HG02884 (cell line): Measurements from ENCODE around the gene TSPAN17.

Experiments used
- ATAC-seq: cut with Tn5 transposase; IDR thresholded peaks from one replicate; pipeline ENCODE4 v1.9.1; 2021; ENCODE audit warnings: mild to moderate bottlenecking, moderate library complexity; ENCODE audit not compliant: unreplicated experiment

Gene TSPAN17

DNA sequence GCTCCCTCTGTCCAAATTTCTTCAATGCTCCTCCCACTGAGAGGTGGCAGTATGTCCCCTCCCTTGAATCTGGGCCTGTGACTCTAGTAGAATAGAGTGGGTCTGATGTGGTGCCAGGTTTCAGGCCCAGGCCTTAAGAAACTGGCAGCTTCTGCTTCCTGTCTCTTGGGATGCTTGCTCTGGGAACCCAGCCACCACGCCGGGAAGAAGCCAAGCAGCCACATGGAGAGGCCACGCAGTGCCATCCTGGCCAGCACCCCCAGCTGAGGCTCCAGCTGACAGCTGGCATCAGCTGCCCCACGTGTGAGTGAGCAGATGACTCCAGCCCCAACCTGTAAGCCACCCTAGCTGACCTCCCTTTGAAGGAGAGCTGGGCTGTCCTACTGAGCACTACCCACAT, 7.3 kb upstream of the TSPAN17 start:
- no peak for ATAC-seq

DNA sequence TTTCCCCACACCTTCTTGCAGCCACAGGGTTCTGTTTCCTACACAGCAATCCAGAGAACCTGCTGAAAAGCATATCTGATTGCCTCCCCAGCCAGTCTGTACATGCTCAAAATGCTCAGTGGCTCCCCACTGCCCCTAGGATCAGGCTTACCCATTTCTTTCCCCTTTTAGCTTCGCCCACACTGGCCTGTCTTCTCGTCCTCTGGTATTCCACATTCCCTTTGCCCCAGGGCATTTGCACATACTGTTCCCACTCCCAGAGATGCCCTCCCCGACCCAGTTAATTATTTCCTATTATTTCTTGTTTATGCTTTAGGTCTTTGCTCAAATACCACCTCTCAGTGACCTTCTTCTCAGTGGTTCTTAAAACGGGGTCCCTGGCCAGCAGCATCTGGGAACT, 6.7 kb upstream of the TSPAN17 start:
- ATAC-seq: no peak

DNA sequence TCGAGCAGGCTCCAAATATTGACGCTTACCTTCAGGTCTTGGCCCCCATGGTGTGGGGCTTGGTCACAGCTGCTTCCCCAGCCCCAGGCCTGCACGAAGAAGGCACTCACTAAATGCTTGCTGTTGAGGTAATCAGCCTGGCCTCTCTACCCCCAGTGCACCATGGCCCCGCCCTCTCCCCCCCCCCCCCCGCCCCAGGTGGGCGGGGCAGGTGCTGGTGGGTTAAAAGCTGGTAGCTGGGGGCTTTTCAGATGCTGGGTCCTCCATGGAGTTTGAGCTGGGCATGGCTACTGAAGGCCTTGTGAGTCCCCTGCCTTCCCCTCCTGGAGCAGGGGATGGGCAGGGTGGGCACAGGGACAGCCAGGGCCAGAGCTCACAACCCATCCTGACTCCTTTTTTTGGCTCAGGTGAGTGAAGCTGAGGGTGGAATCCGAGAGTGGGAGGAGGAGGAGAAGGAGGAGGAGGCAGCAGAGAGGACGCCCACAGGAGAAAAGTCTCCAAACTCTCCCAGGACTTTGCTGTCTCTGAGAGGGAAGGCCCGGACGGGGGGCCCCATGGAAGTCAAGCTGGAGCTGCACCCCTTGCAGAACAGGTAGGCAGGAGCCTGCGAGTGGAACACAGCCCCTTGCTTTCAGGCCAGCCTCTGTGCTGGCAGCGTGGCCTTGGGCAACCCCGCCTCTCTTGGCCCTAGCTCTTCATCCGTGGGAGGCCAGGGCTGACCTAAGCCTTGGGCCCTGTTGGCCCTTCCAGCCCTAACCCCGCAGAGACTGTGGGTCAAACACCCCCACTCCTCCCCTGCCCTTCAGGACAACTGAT, 4.4 kb upstream of the TSPAN17 start:
- ATAC-seq: no peak

DNA sequence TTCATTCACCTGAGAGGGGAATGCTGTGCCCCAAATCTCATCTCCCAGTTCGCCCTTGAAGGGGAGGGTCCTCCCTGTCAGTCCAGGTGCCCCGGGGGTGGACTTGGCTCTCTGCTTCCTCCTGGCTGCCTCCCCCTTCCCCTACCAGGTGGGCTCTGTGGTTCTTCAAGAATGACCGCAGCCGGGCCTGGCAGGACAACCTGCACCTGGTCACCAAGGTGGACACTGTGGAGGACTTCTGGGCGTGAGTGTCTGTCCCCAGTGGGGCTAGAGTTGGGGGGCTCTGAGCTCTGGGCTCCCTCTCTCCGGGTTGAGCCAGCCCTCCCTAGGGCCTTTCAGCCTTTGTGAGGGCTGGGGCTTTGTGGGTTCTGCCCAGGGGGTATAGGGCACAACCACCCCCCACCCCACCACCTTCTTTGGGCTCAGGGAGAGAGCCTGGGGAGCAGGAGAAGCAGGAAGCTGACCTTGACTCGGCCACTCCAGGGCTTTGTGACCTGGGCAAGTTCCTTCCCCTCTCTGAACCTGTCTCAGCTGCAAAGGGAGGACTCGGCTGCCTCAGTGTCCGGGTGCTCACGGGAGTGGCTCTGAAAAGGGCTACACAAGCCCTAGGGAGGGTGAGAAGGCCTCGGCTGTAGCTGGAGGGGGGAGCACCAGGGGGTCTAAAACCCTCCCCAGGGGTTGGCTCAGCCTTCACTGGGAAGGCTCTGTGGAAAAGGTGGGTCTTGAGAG, 3.6 kb upstream of the TSPAN17 start:
- ATAC-seq: no peak

DNA sequence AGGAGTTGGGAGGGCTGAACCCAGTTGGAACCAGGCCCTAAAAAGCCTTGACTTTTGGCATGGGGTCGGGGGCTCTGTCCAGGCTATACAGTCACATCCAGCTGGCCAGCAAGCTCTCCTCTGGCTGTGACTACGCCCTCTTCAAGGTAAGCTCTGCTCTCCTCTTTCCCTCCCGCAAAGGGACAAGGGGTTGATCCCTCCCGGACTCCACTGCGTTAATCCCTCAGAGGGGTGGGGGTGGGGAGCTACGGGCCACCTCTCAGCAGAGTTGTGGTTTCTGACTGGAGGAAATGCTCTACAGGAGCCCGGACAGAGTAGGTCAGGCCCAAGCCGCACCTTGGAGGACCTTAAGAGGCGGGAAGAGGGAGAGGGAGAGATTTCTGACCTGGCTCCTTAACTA, 3.0 kb upstream of the TSPAN17 start:
- no peak for ATAC-seq

DNA sequence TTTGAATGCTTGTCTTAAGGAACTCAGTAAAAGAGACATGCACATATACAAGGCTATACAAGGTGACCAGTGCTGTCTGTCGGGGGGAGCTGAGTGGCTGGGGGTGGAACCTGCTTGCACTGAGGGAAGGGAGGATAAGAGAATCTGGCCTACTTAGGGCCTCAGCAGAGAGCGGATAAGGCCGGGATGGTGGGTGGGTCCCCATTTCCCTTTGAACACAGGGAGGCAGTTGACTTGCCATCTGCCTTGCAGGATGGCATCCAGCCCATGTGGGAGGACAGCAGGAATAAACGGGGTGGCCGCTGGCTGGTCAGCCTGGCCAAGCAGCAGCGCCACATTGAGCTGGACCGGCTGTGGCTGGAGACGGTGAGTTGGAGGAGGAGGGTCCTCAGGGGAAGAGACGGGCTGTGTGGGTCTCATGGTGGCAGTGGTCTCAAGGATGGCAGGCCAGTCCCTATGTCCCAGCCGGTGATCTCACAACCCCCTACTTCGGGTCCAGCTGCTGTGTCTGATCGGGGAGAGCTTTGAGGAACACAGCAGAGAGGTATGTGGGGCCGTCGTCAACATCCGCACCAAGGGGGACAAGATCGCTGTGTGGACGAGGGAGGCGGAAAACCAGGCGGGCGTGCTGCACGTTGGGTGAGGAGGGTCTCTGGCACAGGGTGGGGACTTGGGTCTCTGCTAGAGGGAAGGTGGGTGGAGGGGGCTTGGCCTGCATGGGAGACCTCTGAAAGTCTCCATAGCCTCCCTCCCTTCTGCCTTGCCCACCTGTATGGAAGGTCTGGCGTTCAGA, 2.2 kb upstream of the TSPAN17 start:
- ATAC-seq: no peak

DNA sequence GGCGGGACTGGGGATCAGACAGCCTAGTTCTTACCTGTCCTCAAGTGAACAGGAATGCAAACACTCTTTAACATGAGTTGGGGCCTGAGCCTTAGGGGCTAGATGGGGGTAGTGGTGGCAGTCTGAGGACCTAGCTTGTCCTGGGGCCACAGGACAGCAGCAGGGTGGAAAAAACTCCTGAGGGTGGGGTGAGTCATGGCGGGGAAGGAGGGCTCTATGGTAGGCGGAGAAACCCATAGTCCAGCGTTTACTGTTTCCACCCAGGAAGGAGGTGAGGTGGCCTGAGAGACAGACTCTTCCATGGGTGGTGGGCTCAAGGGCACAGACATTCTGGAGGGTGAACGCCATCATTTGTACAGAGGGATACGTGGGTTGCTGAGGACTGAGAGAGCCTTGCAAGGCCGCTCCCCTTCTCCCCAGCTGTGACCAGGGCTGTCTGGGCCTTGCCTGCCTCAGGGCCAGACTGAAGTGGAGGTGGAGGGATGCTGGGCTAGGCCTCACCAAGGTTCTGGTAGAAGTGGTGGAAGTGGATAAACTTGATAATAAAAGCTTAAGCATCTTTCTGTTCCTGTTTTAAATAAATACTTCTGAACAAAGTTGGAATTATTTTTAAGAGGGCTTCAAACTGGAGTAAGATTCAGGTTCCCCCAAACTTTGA, 1.1 kb upstream of the TSPAN17 start:
- ATAC-seq: no peak

DNA sequence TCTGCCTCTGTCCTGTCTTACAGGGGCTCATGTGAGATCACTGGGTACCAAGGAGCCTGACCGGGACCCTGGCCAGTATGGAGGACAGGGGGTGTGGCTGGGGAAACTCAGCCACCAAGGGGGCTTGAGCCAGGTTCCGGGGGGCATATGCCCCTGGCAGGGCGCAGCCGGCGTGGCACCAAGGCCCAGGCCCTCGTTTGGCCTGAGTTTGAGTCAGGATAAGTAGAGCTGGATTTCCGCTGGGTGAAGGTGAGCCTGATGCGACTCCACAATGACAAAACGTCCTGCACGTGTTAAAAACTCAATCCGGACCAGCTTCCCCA, 616 bp upstream of the TSPAN17 start:
- peak; percentile 6 for ATAC-seq

DNA sequence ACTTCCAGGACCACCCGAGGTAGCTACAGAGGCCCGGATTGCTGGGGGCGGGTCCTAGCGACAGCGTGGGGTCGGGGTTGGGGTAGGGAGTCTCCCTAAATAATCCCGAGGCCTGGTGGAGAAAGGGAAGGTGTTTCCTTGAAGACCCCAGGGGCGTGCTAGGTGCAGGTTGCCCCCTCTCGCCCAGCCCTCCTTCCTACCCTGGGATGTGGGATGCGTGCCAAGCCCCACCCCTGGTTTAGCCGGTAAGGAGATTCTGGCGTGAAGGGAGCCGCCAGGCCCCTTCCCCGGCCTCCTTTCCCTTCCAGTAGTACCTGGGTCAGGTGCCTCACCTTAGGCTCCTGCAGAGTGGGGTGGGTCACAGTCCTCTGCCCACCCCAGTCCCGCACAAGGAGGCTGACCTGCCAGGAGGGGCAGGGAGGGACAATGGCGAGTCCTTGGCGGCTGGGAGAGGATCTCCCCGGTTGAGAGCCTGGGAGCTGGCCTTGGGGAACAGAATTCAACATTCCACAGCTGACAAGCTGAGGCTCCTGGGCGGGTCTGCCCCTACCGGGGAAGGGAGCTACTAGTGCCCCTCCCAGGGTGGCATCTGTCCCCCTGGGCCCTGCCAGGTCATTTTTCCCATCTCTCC, 674 bp downstream of the TSPAN17 start:
- ATAC-seq: no peak

DNA sequence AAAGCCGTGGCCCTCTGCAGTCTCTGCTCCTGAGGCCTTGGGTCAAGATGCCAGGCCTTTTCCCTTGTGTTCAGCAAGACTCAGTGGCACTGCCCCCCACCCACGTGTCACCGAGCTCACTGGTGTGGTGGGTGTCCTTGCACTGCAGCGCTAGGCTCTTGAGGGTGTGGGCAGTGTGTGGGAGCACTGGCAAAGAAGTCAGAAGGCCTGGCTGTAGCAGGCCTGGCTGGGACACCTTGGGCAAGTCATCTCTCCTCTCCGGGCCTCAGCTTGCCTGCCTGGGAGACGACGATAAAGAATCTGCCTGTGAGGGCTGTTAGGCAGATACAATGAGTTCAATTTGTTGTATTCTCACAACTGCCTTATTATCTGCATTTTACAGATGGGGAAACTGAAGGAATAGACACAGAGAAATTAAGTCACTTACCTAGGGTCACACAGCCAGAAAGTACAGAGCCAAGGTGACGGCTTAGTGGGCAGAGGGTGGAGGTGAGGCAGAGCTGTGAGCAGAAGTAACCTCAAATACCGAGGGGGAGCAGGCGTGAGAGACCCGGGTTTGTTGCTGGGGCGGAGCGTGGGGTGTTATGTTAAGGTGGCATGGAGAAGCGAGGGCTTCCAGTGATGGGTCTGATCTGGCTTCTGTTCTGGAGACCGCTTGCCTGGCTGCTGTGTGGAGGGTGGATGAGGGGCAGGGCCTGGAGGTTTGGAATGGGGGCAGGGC, 1.4 kb downstream of the TSPAN17 start:
- no peak for ATAC-seq

DNA sequence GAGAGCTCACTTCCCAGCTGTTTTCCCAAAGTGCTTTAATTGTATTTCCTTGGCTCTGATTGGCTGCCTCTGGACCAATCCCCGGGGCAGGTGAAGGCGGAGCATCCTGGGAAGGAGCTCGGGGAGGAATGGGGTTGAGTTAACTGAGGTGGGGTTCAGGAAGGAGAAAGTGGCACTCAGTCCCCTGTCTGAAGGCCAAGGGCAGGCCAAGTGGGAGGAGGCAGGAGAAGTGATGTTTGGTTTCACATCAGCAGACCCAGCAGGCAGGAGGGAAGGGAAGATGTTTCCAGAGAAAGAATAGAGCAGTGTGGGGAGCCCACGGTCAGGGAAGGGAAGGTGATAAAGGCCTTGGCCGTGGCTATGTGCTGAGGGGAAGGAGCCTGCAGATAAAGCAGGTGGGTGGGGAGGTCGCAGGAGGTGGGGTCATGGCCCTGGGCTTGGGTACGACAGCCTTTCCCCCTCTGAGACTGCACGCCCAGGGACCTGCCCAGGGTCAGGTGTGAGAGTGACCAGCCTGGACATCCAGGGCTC, 3.1 kb downstream of the TSPAN17 start:
- no peak for ATAC-seq

DNA sequence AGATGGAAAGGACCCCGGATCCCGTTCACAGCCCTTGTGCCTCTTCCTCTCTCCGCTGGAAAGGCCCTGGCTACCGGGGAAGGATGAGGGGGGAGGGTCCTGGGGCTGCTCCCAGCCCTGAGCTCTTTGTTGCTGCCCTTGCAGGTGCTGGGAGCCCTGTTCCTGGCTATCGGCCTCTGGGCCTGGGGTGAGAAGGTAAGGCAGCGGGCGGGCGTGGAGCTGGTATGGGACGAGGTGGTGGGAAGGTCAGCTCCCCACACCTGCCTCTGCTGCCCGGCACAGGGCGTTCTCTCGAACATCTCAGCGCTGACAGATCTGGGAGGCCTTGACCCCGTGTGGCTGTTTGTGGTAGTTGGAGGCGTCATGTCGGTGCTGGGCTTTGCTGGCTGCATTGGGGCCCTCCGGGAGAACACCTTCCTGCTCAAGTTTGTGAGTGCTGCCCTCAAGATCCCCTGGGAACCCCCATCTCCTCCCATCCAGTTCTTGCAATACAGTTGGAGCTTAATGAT, 4.2 kb downstream of the TSPAN17 start:
- no peak for ATAC-seq

DNA sequence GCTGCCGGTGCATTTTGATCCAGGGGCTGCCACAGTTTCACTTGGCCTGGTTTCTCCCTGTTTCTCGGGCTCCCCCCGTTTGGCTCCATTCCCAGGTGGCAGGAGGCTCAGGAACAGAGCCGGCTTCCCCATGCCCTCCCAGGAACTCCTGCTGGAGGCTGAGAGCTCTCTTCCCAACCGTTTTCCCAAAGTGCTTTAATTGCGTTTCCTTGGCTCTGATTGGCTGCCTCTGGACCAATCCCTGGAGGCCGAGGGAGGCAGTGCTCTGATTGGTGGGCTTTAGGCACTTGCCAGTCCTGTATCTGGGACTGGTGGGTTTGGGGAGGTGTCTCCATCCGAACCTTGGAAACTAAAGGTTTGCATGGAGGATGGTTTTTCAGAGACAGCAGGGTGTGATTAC, 4.9 kb downstream of the TSPAN17 start:
- ATAC-seq: no peak

DNA sequence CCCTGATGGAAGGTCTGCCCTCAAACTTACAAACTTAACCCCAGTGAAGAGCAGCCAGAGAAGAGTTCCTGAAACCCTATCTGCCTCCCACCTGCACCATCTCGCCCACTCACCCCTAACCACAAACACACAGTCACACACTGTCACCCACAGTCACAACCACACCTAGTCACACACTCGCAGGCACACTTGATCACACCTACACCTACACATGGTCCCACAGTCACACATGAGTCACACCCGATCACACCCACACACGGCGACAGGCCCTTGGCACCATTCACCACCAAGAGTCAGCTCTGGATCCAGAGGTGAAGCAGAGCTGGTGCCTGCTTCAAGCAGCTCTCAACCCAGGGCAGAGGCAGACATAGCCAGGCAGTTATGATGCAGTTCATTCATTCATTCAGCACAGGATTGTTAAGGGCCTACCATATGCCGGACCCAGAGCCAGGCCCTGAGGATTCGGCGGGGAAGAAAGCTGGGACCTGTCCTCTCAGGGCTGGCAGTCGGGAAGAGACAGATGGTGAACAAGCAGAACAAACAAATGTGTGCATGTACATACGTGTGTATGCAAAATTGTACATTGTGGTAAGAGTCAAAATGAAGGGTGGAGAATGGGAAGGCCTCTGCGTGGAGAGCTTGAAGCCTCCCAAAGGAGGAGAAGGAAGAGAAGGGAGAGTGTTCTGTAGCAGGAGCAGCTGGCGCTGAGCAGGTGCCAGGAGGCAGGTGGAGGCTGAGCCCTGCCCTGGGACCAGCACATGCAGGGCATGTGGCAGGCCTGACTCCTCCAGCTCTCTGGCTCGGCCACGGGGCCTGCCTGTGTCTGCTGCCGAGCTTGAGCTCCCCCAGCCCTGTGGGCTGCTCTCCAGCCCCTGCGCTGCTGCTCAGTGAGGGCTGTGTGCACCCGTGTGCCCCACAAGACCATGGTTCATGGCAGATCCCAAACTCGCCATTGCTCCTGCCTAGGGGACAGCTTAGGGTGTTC, 6.4 kb downstream of the TSPAN17 start:
- ATAC-seq: no peak

DNA sequence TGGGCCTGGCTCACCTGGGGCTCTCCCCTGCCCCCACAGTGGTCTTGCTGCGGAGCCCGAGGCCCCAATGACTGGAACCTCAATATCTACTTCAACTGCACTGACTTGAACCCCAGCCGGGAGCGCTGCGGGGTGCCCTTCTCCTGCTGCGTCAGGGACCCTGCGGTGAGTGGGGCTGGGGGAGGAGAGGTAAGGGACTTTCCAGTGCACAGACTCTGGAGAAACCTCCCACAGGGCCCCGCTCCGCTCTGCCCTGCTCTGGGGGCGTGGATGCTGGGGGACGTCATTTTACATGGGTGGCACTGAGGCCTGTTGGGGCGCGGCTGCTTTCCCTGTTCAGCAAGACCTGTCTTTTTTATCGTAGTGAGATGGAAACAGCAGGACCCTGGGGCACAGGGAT, 7.6 kb downstream of the TSPAN17 start:
- ATAC-seq: no peak

DNA sequence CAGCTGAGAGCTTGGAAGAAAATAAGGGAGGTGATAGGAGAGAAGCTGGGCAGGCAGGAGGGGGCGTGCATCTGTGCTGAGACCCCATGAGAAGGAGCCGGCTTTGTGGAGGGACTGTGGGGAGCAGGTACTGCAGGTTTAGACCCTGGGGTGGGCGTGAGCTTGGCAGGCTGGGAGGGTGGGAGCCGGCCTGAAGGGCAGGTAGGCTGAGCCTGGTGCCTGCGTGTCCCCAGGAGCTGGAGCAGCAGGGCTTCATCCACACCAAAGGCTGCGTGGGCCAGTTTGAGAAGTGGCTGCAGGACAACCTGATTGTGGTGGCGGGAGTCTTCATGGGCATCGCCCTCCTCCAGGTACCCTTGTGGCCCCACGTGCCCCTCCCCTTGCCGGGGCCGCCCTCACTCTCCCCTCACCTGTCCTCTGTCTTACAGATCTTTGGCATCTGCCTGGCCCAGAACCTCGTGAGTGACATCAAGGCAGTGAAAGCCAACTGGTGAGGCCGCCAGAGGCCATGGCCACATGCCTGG, 9.2 kb downstream of the TSPAN17 start:
- no peak for ATAC-seq

DNA sequence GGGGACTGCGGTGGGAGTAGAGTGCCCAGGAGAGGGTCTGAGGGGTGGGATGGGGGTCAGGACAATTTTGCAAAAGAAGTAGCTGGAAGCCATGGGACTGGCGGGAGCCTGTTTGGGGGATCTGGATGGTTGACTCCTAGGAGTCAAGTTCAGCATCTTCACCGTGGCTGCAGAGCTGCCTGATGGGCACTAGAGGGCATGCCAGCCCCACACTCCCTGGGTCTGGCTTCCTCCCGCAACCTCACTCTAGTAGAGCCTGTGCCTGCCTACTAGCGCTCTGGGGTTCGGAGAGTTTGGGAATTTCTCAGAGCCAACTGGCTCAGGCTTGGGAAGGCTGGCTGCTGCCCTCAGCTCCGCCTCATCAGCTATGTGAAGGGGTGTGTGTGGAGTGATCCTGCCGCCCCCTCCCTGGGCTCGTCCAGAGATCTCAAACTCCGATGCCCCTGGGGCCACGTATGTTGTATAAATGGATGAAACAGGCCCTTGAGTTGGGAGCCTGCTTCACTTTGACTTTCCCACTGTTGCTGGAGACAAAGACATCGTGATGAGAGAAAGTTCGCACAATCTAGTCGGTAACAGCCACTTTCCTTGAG, 10.8 kb downstream of the TSPAN17 start:
- peak; percentile 47 for ATAC-seq
